ENCODE results near the gene MKI67. TPM values are rescaled to one million over a fixed set of nuclear protein-coding genes. Genes with fewer than 3 reads are reported as not detected.

Gene MKI67
- polyA plus RNA-seq, 1 donor from 2014 or later = 0.16 TPM

DNA sequence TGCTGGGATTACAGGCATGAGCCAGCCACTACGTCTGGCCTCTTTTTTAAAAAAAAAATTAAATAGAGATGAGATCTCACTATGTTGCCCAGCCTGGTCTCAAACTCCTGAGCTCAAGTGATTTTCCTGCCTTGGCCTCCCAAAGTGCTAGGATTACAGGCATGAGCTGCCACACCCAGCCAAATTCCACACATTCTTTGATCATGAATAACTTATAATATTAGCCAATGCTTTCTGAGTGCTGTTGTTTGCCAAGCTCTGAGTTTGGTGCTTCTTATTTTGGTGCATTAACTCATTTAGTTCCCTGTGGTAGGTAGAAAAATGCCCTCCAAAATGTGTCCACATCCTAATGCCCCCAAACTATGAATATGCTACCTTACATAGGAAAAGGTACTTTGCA is 47.2 kb upstream of the MKI67 start:
- H3K9me2 ChIP-seq (ENCODE audit: insufficient read depth, low read length) = no peaks in the 10 kb centered on the region
- H3K9me3 ChIP-seq (ENCODE audit: low read length) = peaks cover 3% of the 10 kb centered on the region
- TF ChIP-seq POLR2AphosphoS5 (IDR thresholded peaks at IDR 0.05) (no peak), EP300 (conservative IDR thresholded peaks at IDR 0.05; ENCODE audit: poor library complexity, severe bottlenecking) (no peak), MXI1 (conservative IDR thresholded peaks at IDR 0.05; ENCODE audit: poor library complexity, severe bottlenecking) (no peak), SMC3 (conservative IDR thresholded peaks at IDR 0.05; ENCODE audit: poor library complexity) (no peak), REST (IDR thresholded peaks at IDR 0.05; ENCODE audit: borderline replicate concordance) (no peak), CTCF (IDR thresholded peaks at IDR 0.05; ENCODE audit: poor library complexity, severe bottlenecking) (no peak), TAF1 (IDR thresholded peaks at IDR 0.05; ENCODE audit: low read depth) (no peak), EZH2 (IDR thresholded peaks at IDR 0.05; ENCODE audit: borderline replicate concordance, insufficient read depth, low read length, poor library complexity, severe bottlenecking) (no peak), RAD21 (conservative IDR thresholded peaks at IDR 0.05) (no peak)

GRCh38 chr10:128172756-128173155 is 46.5 kb upstream of the MKI67 start:
- H2AFZ ChIP-seq (ENCODE audit: low read depth, low read length) = no peak overlapping the region
- no peak for TF ChIP-seq EZH2 (IDR thresholded peaks at IDR 0.05; ENCODE audit: borderline replicate concordance, insufficient read depth, low read length, poor library complexity, severe bottlenecking)
- no peak for TF ChIP-seq CTCF (IDR thresholded peaks at IDR 0.05; ENCODE audit: poor library complexity, severe bottlenecking)
- TF ChIP-seq SMC3 (conservative IDR thresholded peaks at IDR 0.05; ENCODE audit: poor library complexity) = no peak
- TF ChIP-seq TAF1 (IDR thresholded peaks at IDR 0.05; ENCODE audit: low read depth) = no peak
- H3K27me3 ChIP-seq (ENCODE audit: insufficient read depth, low read depth, low read length) = no peaks in the 10 kb centered on the region
- no peaks in the 10 kb centered on the region for H4K20me1 ChIP-seq (ENCODE audit: insufficient read depth)
- no peaks in the 10 kb centered on the region for H3K9me2 ChIP-seq (ENCODE audit: insufficient read depth, low read length)
- H3F3A ChIP-seq (ENCODE audit: insufficient read depth, low read length, poor library complexity, severe bottlenecking) = no peaks in the 10 kb centered on the region
- H3K36me3 ChIP-seq (ENCODE audit: insufficient read depth, low read length) = no peaks in the 10 kb centered on the region
- H3K9me3 ChIP-seq (ENCODE audit: low read length) = peaks cover 3% of the 10 kb centered on the region
- no peak overlapping the region for H3K4me2 ChIP-seq (ENCODE audit: low read length)
- no peak overlapping the region for H3K4me3 ChIP-seq (ENCODE audit: low read length)
- H3K27ac ChIP-seq (ENCODE audit: low read length) = no peak overlapping the region
- no peak overlapping the region for H3K9ac ChIP-seq (ENCODE audit: low read length)
- no peaks in the 10 kb centered on the region for H3K79me2 ChIP-seq (replicated peaks; ENCODE audit: insufficient read depth, low read length)

More for the DNA sequence above, 47.2 kb upstream of the MKI67 start:
- Histone ChIP-seq H3K4me3 (ENCODE audit: low read length) (no peak overlapping the region), H3F3A (ENCODE audit: insufficient read depth, low read length, poor library complexity, severe bottlenecking) (no peaks in the 10 kb centered on the region), H3K36me3 (ENCODE audit: insufficient read depth, low read length) (no peaks in the 10 kb centered on the region), H3K9ac (ENCODE audit: low read length) (no peak overlapping the region), H3K79me2 (replicated peaks; ENCODE audit: insufficient read depth, low read length) (no peaks in the 10 kb centered on the region), H3K4me2 (ENCODE audit: low read length) (no peak overlapping the region), H3K27me3 (ENCODE audit: insufficient read depth, low read depth, low read length) (no peaks in the 10 kb centered on the region), H4K20me1 (ENCODE audit: insufficient read depth) (no peaks in the 10 kb centered on the region), H2AFZ (ENCODE audit: low read depth, low read length) (no peak overlapping the region), H3K27ac (ENCODE audit: low read length) (no peak overlapping the region)
